ENCODE results near the gene UBXN4. TPM values are rescaled to one million over a fixed set of nuclear protein-coding genes. Genes with fewer than 3 reads are reported as not detected.

The UBXN4 gene
- total and polyA plus RNA-seq, 2 donors (not counting 1 experiment from before 2014, with no cell fraction given) = 78.8 to 108 TPM

- no peak for DNase-seq (ENCODE audit: low read depth in 2 of 2)
- Histone ChIP-seq H3K9me3 (ENCODE audit: control insufficient read depth, insufficient read depth, low read depth, low read length) (no peaks in the 10 kb centered on the region), H3K79me2 (ENCODE audit: control insufficient read depth, insufficient read depth, low read length) (no peaks in the 10 kb centered on the region), H3K27me3 (ENCODE audit: control insufficient read depth, insufficient read depth, low read length) (no peaks in the 10 kb centered on the region), H3K9ac (ENCODE audit: insufficient read depth, low read length) (no peak overlapping the region), H3K27ac (ENCODE audit: insufficient read depth, low read length) (no peak overlapping the region), H4K20me1 (ENCODE audit: control insufficient read depth, extremely low read depth, insufficient read depth, low read length) (no peaks in the 10 kb centered on the region), H3K4me2 (ENCODE audit: extremely low read depth, insufficient read depth, low read length) (no peak overlapping the region), H3K4me1 (ENCODE audit: control insufficient read depth, extremely low read depth, insufficient read depth, low read length) (no peaks in the 10 kb centered on the region), H3K36me3 (ENCODE audit: control insufficient read depth, insufficient read depth, low read length) (peaks cover 10% of the 10 kb centered on the region), H2AFZ (ENCODE audit: low read length) (no peak overlapping the region), H3K4me3 (replicated peaks in 1 of 4; ENCODE audit: control extremely low read depth in 1 of 4, insufficient read depth in 1 of 4, low read depth in 3 of 4, low read length in 4 of 4) (no peak overlapping the region)
- no peak for TF ChIP-seq CTCF (conservative IDR thresholded peaks at IDR 0.05 in 1 of 2, IDR thresholded peaks at IDR 0.05 in 1 of 2; ENCODE audit: low read depth in 1 of 2, low read length in 2 of 2)
- no peak for TF ChIP-seq EZH2 (IDR thresholded peaks at IDR 0.05; ENCODE audit: low read length, missing control alignments)
These were observed 31.7 kb downstream of the UBXN4 start for GRCh38 chr2:135773319-135773718.

DNA sequence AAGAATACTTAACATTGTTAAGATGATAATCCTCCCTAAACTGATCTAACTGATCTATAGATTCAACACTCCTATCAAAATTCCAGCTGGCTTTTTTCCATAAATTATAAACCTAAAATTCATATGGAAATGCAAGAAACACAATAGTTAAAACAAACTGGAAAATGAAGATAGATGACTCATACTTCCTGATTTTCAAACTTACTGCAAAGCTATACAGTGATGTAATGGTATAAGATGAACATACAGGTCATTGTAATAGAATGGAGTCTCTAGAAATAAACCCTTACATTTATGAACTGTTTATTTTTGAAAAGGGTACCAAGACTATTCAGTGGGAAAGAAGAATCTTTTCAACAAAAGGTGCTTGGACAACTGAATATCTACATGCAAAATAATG lies 32.3 kb downstream of the UBXN4 start:
- Histone ChIP-seq H3K79me2 (ENCODE audit: control insufficient read depth, insufficient read depth, low read length) (no peaks in the 10 kb centered on the region), H4K20me1 (ENCODE audit: control insufficient read depth, extremely low read depth, insufficient read depth, low read length) (no peaks in the 10 kb centered on the region), H3K9me3 (ENCODE audit: control insufficient read depth, insufficient read depth, low read depth, low read length) (no peaks in the 10 kb centered on the region), H3K4me1 (ENCODE audit: control insufficient read depth, extremely low read depth, insufficient read depth, low read length) (no peaks in the 10 kb centered on the region), H3K36me3 (ENCODE audit: control insufficient read depth, insufficient read depth, low read length) (peaks cover 10% of the 10 kb centered on the region), H3K27ac (ENCODE audit: insufficient read depth, low read length) (no peak overlapping the region), H3K4me3 (replicated peaks in 1 of 4; ENCODE audit: control extremely low read depth in 1 of 4, insufficient read depth in 1 of 4, low read depth in 3 of 4, low read length in 4 of 4) (no peak overlapping the region), H3K4me2 (ENCODE audit: extremely low read depth, insufficient read depth, low read length) (no peak overlapping the region), H3K27me3 (ENCODE audit: control insufficient read depth, insufficient read depth, low read length) (no peaks in the 10 kb centered on the region), H3K9ac (ENCODE audit: insufficient read depth, low read length) (no peak overlapping the region), H2AFZ (ENCODE audit: low read length) (no peak overlapping the region)
- TF ChIP-seq EZH2 (IDR thresholded peaks at IDR 0.05; ENCODE audit: low read length, missing control alignments) (no peak), CTCF (conservative IDR thresholded peaks at IDR 0.05 in 1 of 2, IDR thresholded peaks at IDR 0.05 in 1 of 2; ENCODE audit: low read depth in 1 of 2, low read length in 2 of 2) (no peak)
- DNase-seq (ENCODE audit: low read depth in 2 of 2) = peak; percentile 45 to 50

DNA sequence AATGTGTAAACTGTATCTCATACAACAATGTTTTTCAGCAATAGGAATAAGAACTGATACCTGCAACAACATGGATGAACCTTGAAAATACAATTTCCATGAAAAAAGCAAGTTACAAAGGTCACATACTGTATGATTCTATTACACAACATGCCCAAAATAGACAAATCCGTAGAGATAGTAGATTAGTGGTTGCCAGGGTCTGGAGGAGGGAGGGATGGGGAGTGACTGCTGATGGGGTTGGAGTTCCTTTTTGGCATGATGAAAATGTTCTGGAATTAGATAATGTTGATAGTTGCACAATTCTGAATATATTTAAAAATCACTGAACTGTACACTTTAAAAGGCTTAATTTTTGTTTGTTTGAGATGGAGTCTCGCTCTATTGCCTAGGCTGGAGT lies 33.8 kb downstream of the UBXN4 start:
- no peak overlapping the region for H3K4me2 ChIP-seq (ENCODE audit: extremely low read depth, insufficient read depth, low read length)
- no peaks in the 10 kb centered on the region for H3K4me1 ChIP-seq (ENCODE audit: control insufficient read depth, extremely low read depth, insufficient read depth, low read length)
- DNase-seq (ENCODE audit: low read depth in 2 of 2) = peak; percentile 11 to 21
- no peaks in the 10 kb centered on the region for H3K9me3 ChIP-seq (ENCODE audit: control insufficient read depth, insufficient read depth, low read depth, low read length)
- no peak overlapping the region for H3K27ac ChIP-seq (ENCODE audit: insufficient read depth, low read length)
- no peak overlapping the region for H3K4me3 ChIP-seq (replicated peaks in 1 of 4; ENCODE audit: control extremely low read depth in 1 of 4, insufficient read depth in 1 of 4, low read depth in 3 of 4, low read length in 4 of 4)
- no peaks in the 10 kb centered on the region for H4K20me1 ChIP-seq (ENCODE audit: control insufficient read depth, extremely low read depth, insufficient read depth, low read length)
- no peak overlapping the region for H2AFZ ChIP-seq (ENCODE audit: low read length)
- peaks cover 7% of the 10 kb centered on the region for H3K36me3 ChIP-seq (ENCODE audit: control insufficient read depth, insufficient read depth, low read length)
- H3K27me3 ChIP-seq (ENCODE audit: control insufficient read depth, insufficient read depth, low read length) = no peaks in the 10 kb centered on the region
- no peaks in the 10 kb centered on the region for H3K79me2 ChIP-seq (ENCODE audit: control insufficient read depth, insufficient read depth, low read length)
- TF ChIP-seq EZH2 (IDR thresholded peaks at IDR 0.05; ENCODE audit: low read length, missing control alignments) (no peak), CTCF (conservative IDR thresholded peaks at IDR 0.05 in 1 of 2, IDR thresholded peaks at IDR 0.05 in 1 of 2; ENCODE audit: low read depth in 1 of 2, low read length in 2 of 2) (no peak)
- no peak overlapping the region for H3K9ac ChIP-seq (ENCODE audit: insufficient read depth, low read length)
